Suppressor macrophage treated with lipopolysaccharide for 4 hours (primary cell): ENCODE measurements around the gene SYPL1.

Experiments
- DNase-seq: peaks from one replicate; pipeline ENCODE4 v3.0.0-alpha.2; 2020

SYPL1 gene

DNA sequence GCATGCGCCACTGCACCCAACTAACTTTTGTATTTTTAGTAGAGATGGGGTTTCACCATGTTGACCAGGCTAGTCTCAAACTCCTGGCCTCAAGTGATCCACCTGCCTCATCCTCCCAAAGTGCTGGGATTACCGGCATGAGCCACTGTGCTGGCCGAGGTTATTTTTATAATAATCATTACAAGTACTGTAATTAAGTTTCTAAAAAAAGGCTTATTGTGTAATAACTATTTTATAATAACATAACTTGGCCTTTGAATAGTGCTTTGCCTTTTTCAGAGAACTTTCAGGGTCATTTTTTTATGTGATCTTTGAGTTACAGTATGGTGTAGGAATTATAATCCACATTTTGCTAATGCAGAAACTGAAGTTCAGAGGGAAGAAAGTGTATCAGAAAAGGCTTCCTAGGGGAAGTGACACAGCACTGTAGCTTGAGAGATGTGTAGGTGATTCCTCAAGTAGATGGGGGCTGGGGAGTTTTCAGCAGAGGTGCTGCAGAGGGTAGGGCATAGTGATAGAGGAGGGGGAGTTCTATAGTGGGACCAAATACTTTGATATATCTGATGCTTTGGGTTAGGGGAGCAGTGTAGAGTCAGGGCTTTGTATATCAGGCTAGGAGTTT, 9.2 kb upstream of the SYPL1 start:
- no peak for DNase-seq

- DNase-seq, result no peak
Observed at GRCh38 chr7:106120500-106120899, 8.4 kb upstream of the SYPL1 start.

- DNase-seq, result no peak
Observed at GRCh38 chr7:106119719-106120118, 7.6 kb upstream of the SYPL1 start.

DNA sequence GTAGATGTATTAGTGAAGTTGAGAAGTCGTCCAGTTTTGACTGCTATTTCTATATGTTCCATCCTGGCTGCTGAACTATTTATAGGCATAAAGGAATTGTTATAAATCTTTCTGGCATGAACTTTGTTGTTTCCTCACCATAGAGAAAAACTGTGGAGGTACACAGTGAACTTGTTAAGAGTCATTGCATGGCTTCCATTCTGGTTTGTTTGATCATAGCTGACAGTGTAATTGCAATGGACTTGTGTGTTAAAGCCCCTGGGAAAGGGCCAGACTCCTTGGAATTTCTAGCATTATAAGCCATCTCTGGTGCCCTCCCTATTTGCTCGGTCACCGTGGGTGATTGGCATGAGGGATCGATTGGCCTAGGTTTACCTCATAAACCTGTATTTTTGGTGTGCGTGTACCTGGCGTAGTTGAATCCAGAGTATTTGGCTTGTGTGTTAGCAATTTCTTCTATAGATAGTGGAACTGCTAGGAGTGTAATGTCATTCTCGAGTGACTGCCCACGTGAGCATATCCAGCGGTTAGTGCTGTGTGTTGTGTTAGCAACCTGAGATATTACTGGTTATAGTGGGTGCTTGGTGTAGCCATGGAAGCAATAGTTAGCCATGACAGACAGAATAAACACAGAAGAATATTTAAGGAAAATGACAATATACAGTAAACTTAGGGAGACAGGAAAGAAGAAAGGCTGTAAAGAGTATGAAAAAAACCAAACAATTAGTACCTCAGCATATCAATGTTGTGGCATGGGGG, 5.9 kb upstream of the SYPL1 start:
- DNase-seq, result no peak

DNA sequence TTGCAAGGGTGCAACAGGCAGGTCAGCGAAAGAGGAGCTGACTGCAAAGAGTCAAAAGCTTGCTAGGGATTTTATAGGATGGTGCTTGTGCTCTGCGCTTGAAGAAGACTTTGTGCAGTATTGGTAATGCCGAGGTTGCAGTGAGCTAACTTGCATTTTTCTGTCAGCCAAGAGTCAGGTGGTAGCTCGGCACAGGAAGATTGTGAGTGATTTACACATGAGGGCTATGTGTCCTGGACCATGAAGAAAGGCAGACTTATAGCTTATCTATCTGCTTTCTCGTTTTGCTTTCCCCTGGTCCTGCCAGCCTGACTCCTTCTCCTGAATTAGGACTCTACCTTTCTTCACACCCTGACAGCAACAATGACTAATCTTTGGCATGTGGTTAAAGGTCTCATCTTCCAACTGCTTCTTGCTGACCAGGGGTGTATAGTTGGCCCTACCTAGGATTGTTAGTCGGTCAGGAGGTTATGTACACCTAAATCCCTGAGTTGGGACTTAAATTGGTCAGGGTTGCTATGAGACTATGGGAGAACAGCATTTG, 4.1 kb upstream of the SYPL1 start:
- DNase-seq, result no peak

- no peak for DNase-seq
Observed at GRCh38 chr7:106114716-106115383, 2.7 kb upstream of the SYPL1 start.

- DNase-seq, result no peak
Observed at GRCh38 chr7:106112972-106113421, 885 bp upstream of the SYPL1 start.

GRCh38 chr7:106111655-106112117, 426 bp downstream of the SYPL1 start:
- peak; percentile 72 for DNase-seq

DNA sequence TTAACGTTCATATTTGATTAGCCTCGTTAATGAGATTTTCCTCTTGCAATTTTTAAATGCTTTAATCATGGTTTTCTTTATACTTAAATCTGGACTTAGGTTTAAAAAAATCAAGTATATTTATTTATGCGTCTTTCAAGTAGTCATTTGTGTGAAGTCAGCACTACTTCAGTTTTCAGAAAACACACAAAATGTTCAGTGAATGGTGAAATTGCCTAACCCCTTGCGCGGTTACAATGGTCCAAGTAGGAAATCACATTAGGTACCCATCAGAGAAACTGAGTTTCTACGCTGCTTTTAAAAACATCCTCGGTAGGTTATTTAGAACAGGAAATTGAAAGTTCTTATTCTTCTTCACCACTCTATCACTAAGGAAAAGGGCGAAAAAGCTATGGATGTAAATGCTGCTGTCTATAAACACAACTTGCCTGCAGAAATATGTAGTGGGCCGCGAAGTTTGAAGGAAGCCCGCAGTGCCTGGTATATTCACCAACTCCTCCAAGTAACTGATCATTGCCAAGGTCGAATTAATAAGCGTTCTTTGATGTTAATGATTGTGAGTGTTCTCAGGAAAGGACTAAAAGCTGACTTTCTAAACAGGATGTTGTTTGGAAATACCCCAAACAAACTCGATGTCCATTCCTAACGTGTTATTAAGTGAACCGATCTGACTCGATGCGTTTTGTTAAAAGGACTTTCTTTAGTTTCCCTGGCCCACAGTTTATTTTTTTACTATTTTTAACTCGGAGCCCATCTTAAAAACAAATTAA, 1.0 kb downstream of the SYPL1 start:
- no peak for DNase-seq

DNA sequence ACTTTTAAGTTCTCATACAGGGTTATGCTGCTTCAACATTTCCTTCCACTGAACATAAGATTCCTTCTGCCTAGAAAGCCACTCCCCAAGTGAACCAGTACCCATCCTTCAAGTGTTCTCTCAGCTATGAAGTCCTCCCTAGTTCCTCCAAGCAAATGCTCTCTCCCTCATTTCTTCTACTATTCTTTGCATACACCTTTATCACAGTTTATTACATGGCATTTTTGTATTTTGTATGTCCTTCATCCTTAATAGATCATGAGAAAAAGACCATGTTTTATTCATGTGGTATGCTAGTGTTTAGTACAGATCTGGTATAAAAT, 1.9 kb downstream of the SYPL1 start:
- DNase-seq, result no peak

DNA sequence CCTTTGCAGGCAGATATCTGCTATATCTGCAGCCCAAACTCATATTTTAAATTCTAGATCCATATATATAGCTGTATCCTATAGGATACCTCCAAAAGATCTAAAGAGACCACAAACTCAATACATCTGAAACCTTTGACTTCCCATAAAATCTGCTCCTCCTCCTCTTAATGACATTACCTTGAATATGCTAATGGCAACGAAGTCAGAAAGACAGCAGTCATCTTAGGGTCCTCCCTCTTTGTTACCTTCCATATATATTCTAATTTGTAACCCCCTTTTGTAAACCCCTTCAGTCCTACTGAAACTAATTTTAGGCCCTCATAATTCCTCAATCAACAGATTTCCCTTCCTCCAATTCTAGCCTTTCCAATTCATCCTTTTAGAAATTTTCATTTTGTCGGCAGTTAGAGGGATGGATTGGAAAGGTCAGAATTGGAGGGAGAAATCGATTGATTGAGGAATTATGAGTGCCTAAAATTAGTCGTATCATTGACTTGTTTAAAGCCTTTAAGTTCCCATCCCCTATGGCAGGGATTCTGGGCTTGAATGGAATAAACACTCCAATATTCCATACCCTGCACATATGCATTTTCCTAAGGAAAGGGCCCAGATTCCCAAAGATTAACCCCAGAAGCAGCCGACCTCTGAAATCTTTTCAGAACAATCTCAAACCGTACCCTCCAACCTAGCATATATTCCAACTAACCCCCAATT, 2.4 kb downstream of the SYPL1 start:
- no peak for DNase-seq

- no peak for DNase-seq
Observed at GRCh38 chr7:106108991-106109390, 3.1 kb downstream of the SYPL1 start.

- no peak for DNase-seq
Observed at GRCh38 chr7:106104721-106105260, 7.3 kb downstream of the SYPL1 start.

- DNase-seq, result no peak
Observed at GRCh38 chr7:106102387-106102966, 9.6 kb downstream of the SYPL1 start.

DNA sequence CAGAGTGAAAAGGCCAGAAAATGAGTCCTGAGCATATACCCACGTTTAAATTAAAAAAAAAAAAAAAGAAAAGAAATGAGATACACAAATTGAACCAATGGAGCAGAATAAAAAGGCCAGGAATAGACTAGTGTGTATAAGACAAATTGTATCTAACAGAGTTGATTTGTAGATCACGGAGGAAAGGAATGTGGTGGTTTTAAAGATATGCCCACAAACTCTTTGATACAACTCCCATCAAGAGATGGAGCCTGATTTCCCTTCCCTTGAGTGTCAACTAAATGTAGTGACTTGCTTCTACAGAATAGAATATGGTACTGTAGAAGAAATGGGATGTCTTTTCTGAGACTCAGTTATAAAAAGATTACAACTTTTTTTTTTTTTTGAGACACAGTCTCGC, 10.4 kb downstream of the SYPL1 start:
- DNase-seq, result no peak

DNA sequence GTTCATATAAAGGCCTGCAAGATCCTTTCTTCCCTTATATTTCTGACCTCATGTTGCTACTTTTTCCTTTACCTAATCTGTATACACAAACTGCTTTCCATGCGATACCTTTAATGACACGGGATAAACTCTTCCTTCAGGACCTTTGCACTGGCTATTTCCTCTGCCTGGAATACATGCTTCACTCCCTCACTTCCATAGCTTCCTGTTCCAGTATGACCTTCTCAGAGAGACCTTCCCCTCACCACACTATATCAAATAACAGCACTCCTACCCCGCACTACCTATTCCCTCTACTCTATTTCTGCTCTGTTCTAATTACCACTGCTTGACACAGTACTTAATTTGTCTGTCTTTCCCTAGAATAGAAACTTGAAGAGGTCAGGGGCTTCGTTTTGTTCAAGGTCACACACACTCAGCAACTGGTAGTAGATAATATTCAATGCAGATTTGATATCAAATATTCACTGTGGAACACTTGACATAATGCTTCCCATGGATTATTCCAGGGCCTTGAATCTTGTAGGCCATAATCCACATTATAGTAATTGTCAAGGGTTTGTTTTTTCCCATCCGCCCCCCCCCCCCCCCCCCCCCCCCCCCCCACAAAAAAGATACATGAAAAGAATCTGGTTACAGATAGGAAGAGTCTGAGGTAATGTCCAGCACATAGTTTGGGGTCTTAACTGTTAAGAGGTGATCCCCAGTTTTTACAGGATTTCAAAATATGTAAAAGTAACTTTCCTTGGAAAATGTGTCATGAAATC, 11.1 kb downstream of the SYPL1 start:
- no peak for DNase-seq

GRCh38 chr7:106099539-106099938, 12.6 kb downstream of the SYPL1 start:
- no peak for DNase-seq

- no peak for DNase-seq
Observed at GRCh38 chr7:106098889-106099288, 13.2 kb downstream of the SYPL1 start.

DNA sequence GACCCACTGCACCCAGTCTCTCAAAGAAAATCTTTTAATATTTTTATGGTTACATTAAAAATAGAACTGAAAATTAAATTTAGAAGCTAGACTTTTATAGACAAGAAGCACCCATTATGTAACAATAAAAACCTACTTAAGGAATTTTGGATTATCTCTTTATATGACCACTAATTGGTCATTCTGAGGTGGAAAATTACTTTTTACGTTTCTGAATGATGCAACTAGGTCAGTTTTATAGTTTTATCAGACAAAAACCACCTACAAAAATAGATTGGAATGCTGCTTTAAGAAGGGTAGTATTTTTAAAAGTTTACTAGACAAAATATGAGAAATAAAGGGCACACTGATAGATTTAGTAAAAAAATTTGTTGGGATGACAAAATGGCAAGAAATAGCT, 16.5 kb downstream of the SYPL1 start:
- no peak for DNase-seq

DNA sequence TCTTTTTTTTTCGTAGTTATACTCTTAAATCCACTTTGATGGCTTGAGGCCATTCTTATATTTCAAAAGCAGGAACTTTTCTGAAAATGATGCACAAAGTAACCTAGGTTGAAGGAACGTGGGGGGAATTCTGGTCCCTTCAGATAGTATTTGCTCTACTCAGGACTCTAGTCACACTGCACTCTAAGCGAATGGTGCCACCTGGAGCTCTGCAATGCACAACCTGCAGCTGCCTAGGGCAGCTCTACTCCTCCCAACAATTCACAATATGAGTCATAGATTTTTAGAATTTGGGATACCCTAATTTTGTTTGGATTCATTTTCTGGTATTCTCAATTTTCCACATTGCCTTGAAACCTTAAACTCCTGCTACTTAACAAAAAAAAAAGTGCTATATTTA, 17.3 kb downstream of the SYPL1 start:
- no peak for DNase-seq

DNA sequence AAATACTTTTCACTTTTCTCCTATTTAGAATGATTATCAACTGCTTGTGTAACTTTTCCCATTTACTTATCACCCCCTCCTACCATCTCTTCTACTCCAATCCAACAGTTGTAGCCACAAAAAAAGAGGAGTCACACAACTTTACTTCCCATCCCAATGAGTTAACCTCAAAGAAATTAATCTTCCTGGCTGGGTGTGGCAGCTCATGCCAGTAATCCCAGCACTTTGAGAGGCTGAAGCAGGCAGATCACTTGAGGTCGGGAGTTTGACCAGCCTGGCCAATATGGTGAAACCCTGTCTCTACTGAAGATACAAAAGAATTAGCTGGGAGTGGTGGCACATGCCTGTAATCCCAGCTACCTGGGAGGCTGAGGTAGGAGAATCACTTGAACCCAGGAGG, 19.9 kb downstream of the SYPL1 start:
- no peak for DNase-seq
